Suprapubic skin (tissue), 4 donors: ENCODE results near the gene KCND3.

Experiments used
- POLR2A ChIP-seq, 2 donors: fragments of 450-650 bp; IDR thresholded peaks; one replicate each; pipeline ENCODE4 v1.6.1; 2017; ENCODE audit warnings: antibody characterized with exemption in 2 of 2, mild to moderate bottlenecking in 2 of 2, moderate library complexity in 2 of 2
- POLR2AphosphoS5 ChIP-seq, 3 donors: sonication (generic); formaldehyde crosslinking; IDR thresholded peaks; one replicate each; pipeline ENCODE4 v1.6.1; 2017; ENCODE audit warnings: antibody characterized with exemption in 3 of 3
- TF ChIP-seq, protein P1 (sequence below), 2 donors: fragments of 200-600 bp in 1 of 2; fragments of 450-650 bp in 1 of 2; sonication (generic) in 1 of 2; IDR thresholded peaks; one replicate each; pipeline ENCODE4 v1.5.1; 2016 to 2019; ENCODE audit warnings: antibody characterized with exemption in 2 of 2, mild to moderate bottlenecking in 1 of 2, moderate library complexity in 1 of 2

DNA sequence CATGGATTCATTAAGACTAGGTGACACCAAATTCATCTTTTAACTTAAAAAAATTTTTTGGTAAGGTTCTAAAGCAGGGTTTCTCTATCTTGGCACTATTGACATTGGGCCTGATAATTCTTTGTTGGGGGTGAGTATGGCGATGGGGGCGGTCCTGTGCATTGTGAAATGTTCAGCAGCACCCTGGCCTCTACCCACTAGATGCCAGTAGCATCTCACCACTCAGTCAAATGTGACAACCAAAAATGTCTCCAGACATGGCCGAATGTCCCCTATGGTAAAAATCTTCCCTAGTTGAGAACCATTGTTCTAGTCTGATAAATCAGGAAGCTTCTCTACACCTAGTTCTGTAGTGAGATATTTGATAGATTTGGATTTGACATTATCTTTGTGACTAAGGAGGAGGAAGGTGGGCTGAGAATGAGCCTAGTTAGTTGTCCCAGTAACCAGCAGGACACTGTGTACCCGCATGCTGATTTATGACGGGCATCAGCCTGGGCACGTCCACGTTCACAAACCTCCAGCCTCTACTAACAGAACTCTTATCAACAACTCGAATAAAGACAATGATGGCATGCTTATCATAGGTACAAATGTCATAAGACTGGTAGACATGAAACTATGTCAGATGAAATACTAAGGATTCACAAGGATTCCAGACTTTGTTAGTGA lies 104.6 kb downstream of the KCND3 start:
- TF ChIP-seq POLR2AphosphoS5 (IDR thresholded peaks at IDR 0.05) (no peak), POLR2A (IDR thresholded peaks at IDR 0.05) (no peak)
- TF ChIP-seq, protein P1, sequence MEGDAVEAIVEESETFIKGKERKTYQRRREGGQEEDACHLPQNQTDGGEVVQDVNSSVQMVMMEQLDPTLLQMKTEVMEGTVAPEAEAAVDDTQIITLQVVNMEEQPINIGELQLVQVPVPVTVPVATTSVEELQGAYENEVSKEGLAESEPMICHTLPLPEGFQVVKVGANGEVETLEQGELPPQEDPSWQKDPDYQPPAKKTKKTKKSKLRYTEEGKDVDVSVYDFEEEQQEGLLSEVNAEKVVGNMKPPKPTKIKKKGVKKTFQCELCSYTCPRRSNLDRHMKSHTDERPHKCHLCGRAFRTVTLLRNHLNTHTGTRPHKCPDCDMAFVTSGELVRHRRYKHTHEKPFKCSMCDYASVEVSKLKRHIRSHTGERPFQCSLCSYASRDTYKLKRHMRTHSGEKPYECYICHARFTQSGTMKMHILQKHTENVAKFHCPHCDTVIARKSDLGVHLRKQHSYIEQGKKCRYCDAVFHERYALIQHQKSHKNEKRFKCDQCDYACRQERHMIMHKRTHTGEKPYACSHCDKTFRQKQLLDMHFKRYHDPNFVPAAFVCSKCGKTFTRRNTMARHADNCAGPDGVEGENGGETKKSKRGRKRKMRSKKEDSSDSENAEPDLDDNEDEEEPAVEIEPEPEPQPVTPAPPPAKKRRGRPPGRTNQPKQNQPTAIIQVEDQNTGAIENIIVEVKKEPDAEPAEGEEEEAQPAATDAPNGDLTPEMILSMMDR (IDR thresholded peaks at IDR 0.05): no peak
